ENCODE measurements around the gene CA10. TPM values are rescaled to one million over a fixed set of nuclear protein-coding genes. Genes with fewer than 3 reads are reported as not detected.
A peak's percentile ranks its signal among the peaks of the same experiment; 100 is the strongest.

CA10 gene
- total RNA-seq, 2 experiments from 2014 or later, result not detected

DNA sequence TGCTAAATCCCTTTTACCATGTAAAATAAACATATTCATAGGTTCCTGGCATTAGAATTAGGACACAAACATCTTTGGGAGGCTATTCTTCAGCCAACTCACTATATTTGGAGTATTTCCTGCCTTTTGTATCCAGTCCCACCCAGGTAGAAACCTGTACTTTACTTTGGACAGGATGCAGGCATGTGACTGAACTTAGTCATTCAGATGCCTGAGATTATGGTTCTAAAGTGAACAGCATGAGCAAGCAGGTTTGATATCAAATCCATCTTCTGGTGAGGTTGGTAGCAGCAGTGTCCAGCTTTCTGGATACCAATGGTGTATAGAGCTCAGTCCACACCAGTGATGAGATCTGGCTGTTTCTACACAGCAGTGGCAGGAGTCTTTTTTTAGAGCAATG, 20.2 kb downstream of the CA10 start:
- Mint-ChIP-seq H3K4me1 (ENCODE audit: low read depth) (no peaks in the 10 kb centered on the region), H3K27ac (no peak overlapping the region), H3K9me3 (no peaks in the 10 kb centered on the region), H3K36me3 (ENCODE audit: low read depth) (no peaks in the 10 kb centered on the region), H3K4me3 (no peak overlapping the region), H3K27me3 (ENCODE audit: low read depth) (peaks cover 15% of the 10 kb centered on the region)
- intact Hi-C loops (cut with micrococcal nuclease), result no loop called here
- DNase-seq, result no peak
- CTCF ChIA-PET, result no interaction called here

DNA sequence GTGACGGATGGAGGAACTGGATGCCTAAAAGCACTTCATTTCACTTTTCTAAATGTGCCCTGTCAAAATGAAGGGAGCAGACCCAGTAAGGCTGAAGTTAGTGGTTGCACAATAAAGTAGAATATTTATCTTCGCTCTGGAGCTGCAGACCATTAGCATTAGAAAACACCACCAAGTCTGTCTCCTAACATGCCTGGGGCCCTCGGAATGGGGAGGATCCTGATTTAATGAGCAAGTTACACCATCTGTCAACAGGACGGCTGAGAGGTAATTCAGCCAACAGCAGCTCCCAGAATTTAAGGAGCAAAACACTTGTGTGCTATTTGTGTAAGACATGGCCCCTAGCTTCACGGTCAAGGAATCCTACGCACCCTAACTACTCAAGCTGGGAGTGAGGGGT, 22.3 kb downstream of the CA10 start:
- H3K27ac Mint-ChIP-seq, result no peak overlapping the region

DNA sequence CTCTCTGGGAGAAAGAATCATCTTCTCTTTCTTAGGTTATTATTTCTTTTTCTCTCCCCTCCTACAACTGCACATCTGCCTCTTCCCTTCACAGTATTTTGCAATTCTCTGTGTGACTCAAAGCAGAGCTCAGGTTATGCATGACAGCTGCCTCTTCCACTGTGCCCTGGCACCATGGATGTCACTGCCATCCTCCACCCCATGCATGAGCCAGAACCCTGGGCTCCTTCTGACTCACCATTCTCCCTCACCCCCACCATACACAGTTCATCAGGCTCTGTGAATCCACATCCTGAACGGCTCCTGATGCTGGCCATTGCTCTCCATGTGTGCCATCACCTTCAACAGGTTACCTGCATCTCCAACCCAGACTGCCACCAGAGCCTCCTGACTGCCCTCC, 23.9 kb downstream of the CA10 start:
- CTCF ChIA-PET, result no interaction called here
- Mint-ChIP-seq H3K36me3 (ENCODE audit: low read depth) (no peaks in the 10 kb centered on the region), H3K9me3 (no peaks in the 10 kb centered on the region), H3K27me3 (ENCODE audit: low read depth) (peaks cover 14% of the 10 kb centered on the region), H3K27ac (no peak overlapping the region), H3K4me1 (ENCODE audit: low read depth) (no peaks in the 10 kb centered on the region), H3K4me3 (no peak overlapping the region)
- no peak for DNase-seq
- intact Hi-C loops (cut with micrococcal nuclease), result no loop called here

More for the DNA sequence above, 22.3 kb downstream of the CA10 start:
- CTCF ChIA-PET, result no interaction called here
- intact Hi-C loops (cut with micrococcal nuclease), result no loop called here
- H3K36me3 Mint-ChIP-seq (ENCODE audit: low read depth), result no peaks in the 10 kb centered on the region
- H3K4me3 Mint-ChIP-seq, result no peak overlapping the region
- H3K9me3 Mint-ChIP-seq, result no peaks in the 10 kb centered on the region
- no peaks in the 10 kb centered on the region for H3K4me1 Mint-ChIP-seq (ENCODE audit: low read depth)
- DNase-seq, result no peak
- peaks cover 11% of the 10 kb centered on the region for H3K27me3 Mint-ChIP-seq (ENCODE audit: low read depth)

DNA sequence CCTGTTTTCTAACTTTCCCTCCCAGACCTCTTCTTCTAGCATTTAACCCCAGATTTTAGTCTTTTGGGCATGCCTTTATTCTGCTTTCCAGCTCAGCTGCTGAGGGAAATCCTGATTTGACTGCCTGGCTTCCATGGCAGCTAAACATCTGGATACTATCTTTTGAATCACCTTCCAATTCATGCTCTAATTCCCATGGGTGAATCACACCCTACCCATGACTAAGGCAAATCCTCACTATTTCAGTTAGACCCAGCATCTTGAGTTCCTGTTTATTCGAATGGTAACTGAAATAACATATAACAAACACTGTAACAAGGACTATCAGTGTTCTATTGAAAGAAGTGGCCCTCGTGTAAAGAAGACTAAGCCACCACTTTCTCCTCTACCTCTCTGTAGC, 29.8 kb downstream of the CA10 start:
- DNase-seq, result no peak
- CTCF ChIA-PET, result no interaction called here
- no peak overlapping the region for H3K4me3 Mint-ChIP-seq
- no peaks in the 10 kb centered on the region for H3K4me1 Mint-ChIP-seq (ENCODE audit: low read depth)
- no peak overlapping the region for H3K27ac Mint-ChIP-seq
- no peaks in the 10 kb centered on the region for H3K36me3 Mint-ChIP-seq (ENCODE audit: low read depth)
- intact Hi-C loops (cut with micrococcal nuclease), result no loop called here
- H3K9me3 Mint-ChIP-seq, result no peaks in the 10 kb centered on the region
- H3K27me3 Mint-ChIP-seq (ENCODE audit: low read depth), result peaks cover 17% of the 10 kb centered on the region

DNA sequence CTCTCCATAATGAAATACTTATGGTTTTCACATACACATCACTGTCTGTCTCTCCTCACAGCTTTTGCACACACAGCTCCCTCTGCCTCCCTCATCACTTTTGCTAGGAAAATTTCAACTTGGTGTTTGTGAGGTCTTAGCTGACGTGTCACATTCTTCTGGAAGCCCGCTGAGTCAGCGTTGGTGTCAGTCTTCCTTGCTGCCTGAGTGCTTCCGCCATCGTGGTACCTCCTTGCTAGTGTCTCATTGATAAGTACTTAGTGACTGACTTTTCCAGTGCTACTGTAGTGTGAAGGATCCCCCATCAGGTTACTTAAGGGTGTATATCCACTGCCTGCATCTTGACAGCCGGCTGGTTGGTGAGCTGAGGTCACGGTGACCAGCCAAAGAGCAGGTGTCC, 33.5 kb downstream of the CA10 start:
- CTCF ChIA-PET, result no interaction called here
- Mint-ChIP-seq H3K4me1 (ENCODE audit: low read depth) (no peaks in the 10 kb centered on the region), H3K9me3 (no peaks in the 10 kb centered on the region), H3K27me3 (ENCODE audit: low read depth) (peaks cover 15% of the 10 kb centered on the region), H3K27ac (no peak overlapping the region), H3K36me3 (ENCODE audit: low read depth) (no peaks in the 10 kb centered on the region), H3K4me3 (no peak overlapping the region)
- DNase-seq, result no peak
- intact Hi-C loops (cut with micrococcal nuclease), result no loop called here

DNA sequence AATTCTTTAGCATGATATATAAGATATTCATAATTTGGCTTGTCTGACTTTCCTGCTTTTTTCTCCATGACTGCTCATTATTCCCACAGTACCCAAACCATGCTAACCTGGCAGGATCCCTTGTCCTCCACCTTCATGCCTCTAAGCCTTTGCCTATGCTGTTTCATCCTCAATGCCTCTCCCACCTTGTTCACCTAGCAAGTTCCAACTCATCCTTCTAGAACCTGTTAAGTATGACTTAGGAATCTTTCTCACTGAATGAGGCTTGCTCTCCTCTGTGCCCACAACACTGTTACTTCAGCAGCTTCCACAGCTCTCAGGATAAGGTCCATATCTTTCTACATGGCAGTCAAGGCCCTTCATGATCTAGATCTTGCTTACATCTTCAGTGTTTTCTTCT, 34.0 kb downstream of the CA10 start:
- DNase-seq, result no peak
- Mint-ChIP-seq H3K4me1 (ENCODE audit: low read depth) (no peaks in the 10 kb centered on the region), H3K27me3 (ENCODE audit: low read depth) (peaks cover 14% of the 10 kb centered on the region), H3K36me3 (ENCODE audit: low read depth) (no peaks in the 10 kb centered on the region), H3K27ac (no peak overlapping the region), H3K4me3 (no peak overlapping the region), H3K9me3 (no peaks in the 10 kb centered on the region)
- CTCF ChIA-PET, result no interaction called here
- intact Hi-C loops (cut with micrococcal nuclease), result no loop called here

DNA sequence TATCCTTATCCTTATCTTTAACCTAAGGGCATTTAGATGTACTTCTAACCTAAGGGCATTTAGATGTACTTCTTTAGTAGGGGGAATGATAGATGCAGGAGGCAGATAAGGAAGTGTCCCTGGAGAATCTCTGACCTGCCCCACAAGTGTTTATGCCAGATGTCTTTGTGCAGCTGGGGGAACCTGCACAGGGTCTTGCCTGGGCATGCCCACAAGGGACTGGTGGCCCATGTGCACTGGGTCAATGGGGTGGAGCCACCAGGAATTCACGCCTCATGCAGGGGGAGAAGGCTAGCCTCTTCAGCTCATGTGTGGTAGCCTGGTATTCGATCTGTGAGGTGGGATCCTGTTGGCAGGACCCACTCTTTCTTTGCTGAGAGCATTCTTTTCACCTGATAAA, 38.0 kb downstream of the CA10 start:
- Mint-ChIP-seq H3K27me3 (ENCODE audit: low read depth) (peaks cover 4% of the 10 kb centered on the region), H3K27ac (no peak overlapping the region), H3K4me3 (no peak overlapping the region), H3K36me3 (ENCODE audit: low read depth) (no peaks in the 10 kb centered on the region), H3K9me3 (no peaks in the 10 kb centered on the region), H3K4me1 (ENCODE audit: low read depth) (no peaks in the 10 kb centered on the region)
- no peak for DNase-seq
- CTCF ChIA-PET, result interaction anchor here (0.6 kb wide), 1 partner anchor 749 kb away, joined by 3 read pairs; no protein-coding TSS in a partner anchor
- intact Hi-C loops (cut with micrococcal nuclease), result no loop called here

DNA sequence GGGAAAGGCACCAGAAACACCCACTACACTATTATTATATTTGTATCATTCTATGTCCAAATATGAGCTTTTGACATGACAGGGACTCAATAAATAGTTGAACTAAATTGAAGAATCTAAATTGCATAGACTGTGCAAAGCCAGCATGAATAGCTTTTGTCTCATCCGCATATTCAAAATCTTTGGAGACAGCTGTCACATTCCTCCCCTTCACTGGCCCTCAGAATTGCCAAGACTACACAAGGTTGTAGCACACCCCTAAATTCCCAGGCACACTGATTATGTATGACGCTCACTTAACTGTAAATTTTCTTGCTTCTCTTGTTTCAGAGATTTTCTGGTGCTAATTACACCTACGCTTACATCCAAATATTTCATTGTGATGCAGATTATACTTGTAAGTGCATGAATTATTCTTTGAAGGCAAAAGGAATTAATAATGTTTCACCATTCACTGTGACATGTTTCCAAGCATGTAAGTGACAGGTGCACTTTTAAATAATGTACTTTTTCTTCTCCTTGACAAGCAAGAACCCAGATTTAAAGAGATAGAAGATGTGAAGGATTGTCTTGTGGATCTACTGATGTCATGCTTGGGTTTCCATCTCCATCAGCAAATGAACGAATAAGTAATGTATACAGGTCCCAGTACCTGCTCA, 47.5 kb downstream of the CA10 start:
- CTCF ChIA-PET, result no interaction called here
- Mint-ChIP-seq H3K4me1 (ENCODE audit: low read depth) (no peaks in the 10 kb centered on the region), H3K27ac (no peak overlapping the region)

DNA sequence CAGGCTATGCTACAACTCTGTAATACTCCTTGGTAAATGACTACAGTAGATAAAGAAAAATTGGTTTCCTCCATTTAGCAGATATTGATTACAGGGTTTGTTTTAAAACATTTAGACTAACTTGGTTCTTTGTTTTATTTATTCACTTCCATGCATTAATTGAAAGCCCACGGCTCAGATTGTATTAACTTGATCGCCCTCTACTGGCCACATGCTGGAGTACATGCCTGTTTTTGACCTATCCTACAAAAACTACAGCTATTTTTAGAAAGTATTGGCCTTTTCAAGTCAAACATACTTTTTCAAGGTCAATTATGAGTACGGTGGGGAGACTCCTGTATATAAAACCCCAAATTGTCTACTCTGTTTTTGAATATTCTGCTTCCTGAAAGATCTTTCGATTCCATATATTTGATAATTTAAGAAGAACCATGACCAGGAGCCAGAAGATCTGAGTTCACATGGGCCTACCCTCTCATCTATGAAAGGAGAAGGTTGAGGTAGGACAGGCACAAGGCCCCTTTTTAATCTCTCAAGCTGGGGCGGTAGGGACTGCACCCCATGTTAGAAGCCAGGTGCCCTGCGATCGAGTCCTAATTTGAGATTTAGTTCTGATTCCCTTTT, 51.8 kb downstream of the CA10 start:
- H3K4me1 Mint-ChIP-seq (ENCODE audit: low read depth), result no peaks in the 10 kb centered on the region
- H3K27me3 Mint-ChIP-seq (ENCODE audit: low read depth), result peaks cover 17% of the 10 kb centered on the region
- no peaks in the 10 kb centered on the region for H3K9me3 Mint-ChIP-seq
- DNase-seq, result peak; percentile 66
- H3K27ac Mint-ChIP-seq, result no peak overlapping the region
- no peak overlapping the region for H3K4me3 Mint-ChIP-seq
- H3K36me3 Mint-ChIP-seq (ENCODE audit: low read depth), result no peaks in the 10 kb centered on the region
- intact Hi-C loops (cut with micrococcal nuclease), result loop anchor here (1.0 to 2.0 kb wide), 3 partner anchors 246 to 736 kb away; no protein-coding TSS in a partner anchor
- CTCF ChIA-PET, result interaction anchor here (0.6 to 5.1 kb wide), 12 partner anchors 8 to 733 kb away, joined by 3 to 43 read pairs (median 3); no protein-coding TSS in a partner anchor

More for the DNA sequence above, 47.5 kb downstream of the CA10 start:
- intact Hi-C loops (cut with micrococcal nuclease), result no loop called here
- Mint-ChIP-seq H3K4me3 (no peak overlapping the region), H3K36me3 (ENCODE audit: low read depth) (no peaks in the 10 kb centered on the region), H3K9me3 (no peaks in the 10 kb centered on the region), H3K27me3 (ENCODE audit: low read depth) (peaks cover 15% of the 10 kb centered on the region)
- no peak for DNase-seq

DNA sequence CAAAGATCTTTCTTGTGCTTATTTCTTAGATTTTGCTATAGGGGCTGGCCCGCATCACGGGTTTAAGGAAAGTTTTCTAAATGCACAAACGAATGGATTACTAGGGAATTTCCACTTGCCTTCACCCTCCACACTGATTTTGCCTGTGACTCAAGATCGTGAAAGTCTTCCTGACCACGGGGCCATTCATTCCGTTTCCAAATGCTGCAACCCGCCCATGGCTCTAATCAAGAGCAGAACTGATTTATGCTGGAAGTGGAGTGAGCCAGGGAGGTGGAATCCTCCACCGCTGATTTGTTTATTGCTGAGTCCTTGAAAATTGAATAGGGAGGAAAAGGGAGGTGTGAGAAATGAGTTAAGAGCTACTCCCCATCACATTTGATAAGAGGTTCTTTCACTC, 52.4 kb downstream of the CA10 start:
- DNase-seq, result no peak
- Mint-ChIP-seq H3K36me3 (ENCODE audit: low read depth) (no peaks in the 10 kb centered on the region), H3K27ac (no peak overlapping the region)

DNA sequence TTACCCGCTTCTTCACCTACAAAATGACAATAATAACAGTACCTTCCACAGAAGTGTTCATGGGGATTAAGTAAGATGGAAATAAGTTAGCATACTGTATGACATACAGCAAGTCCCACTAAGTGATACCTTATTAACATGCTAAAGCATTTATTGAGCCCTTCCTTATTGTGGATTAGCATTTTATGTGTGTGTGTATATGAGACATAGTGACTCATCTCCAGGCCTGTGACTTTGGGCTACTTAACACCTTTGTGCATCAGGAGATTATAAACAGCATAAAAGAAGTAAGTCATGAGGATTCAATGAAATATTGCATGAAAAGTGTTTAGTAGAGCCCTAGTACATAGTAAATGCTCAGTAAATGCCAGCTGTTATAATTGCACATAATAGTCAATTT, 52.9 kb downstream of the CA10 start:
- intact Hi-C loops (cut with micrococcal nuclease), result no loop called here
- Mint-ChIP-seq H3K9me3 (no peaks in the 10 kb centered on the region), H3K4me3 (no peak overlapping the region)

More for the DNA sequence above, 52.4 kb downstream of the CA10 start:
- intact Hi-C loops (cut with micrococcal nuclease), result loop anchor here (1.0 to 2.0 kb wide), 3 partner anchors 245 to 735 kb away; no protein-coding TSS in a partner anchor
- peaks cover 17% of the 10 kb centered on the region for H3K27me3 Mint-ChIP-seq (ENCODE audit: low read depth)
- H3K9me3 Mint-ChIP-seq, result no peaks in the 10 kb centered on the region
- H3K4me3 Mint-ChIP-seq, result no peak overlapping the region
- CTCF ChIA-PET, result interaction anchor here (0.6 to 5.1 kb wide), 8 partner anchors 10 to 851 kb away, joined by 3 to 43 read pairs (median 4); no protein-coding TSS in a partner anchor
- no peaks in the 10 kb centered on the region for H3K4me1 Mint-ChIP-seq (ENCODE audit: low read depth)

DNA sequence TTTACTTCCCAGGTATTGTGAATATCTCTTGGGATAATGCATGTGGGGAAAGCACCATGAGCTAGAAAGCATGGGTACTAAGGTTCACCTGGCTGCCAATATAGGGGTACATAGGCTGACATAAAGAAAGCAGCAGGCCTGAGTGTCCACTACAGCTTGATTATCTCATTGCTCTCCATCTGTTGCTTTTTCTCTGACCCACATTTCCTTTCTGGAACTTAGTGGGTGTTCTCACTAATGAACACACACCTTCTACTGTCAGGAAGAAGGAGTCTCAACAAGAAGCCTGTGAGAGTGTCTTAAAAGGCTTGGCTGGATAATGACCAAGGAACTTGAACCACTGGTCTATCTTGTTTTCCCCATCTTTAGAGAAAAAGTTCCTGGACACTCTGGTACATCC, 62.5 kb downstream of the CA10 start:
- H3K27me3 Mint-ChIP-seq (ENCODE audit: low read depth), result peaks cover 2% of the 10 kb centered on the region
- intact Hi-C loops (cut with micrococcal nuclease), result no loop called here
- DNase-seq, result no peak
- H3K4me3 Mint-ChIP-seq, result no peak overlapping the region
- no peaks in the 10 kb centered on the region for H3K9me3 Mint-ChIP-seq
- CTCF ChIA-PET, result interaction anchor here (1.1 kb wide), 1 partner anchor 11 kb away, joined by 4 read pairs; no protein-coding TSS in a partner anchor
- no peaks in the 10 kb centered on the region for H3K4me1 Mint-ChIP-seq (ENCODE audit: low read depth)
- H3K36me3 Mint-ChIP-seq (ENCODE audit: low read depth), result no peaks in the 10 kb centered on the region
- no peak overlapping the region for H3K27ac Mint-ChIP-seq

More for the DNA sequence above, 52.9 kb downstream of the CA10 start:
- Mint-ChIP-seq H3K27ac (no peak overlapping the region), H3K4me1 (ENCODE audit: low read depth) (no peaks in the 10 kb centered on the region), H3K27me3 (ENCODE audit: low read depth) (peaks cover 14% of the 10 kb centered on the region), H3K36me3 (ENCODE audit: low read depth) (no peaks in the 10 kb centered on the region)
- no peak for DNase-seq
- CTCF ChIA-PET, result interaction anchor here (0.6 to 5.1 kb wide), 5 partner anchors 10 to 850 kb away, joined by 3 to 43 read pairs (median 4); no protein-coding TSS in a partner anchor

DNA sequence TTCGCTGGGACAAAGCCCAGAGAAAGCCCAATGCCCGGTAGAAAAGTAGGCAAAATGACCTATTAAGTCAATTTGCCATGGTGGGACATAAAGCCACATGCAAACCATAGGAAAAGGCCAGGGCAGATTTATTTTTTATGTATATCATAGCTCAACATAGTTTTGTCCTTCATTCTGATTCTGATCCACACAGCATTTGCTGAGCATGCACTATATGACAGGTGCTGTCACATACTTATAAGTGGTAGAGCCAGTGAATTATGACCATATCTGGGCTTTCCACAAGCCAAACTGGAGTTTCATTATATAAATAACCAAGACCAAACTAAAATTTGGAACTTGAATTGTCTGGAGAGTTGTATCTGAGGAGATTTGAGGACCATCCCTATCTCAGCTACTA, 74.3 kb downstream of the CA10 start:
- Mint-ChIP-seq H3K4me3 (no peak overlapping the region), H3K27me3 (ENCODE audit: low read depth) (peaks cover 7% of the 10 kb centered on the region), H3K4me1 (ENCODE audit: low read depth) (no peaks in the 10 kb centered on the region), H3K36me3 (ENCODE audit: low read depth) (no peaks in the 10 kb centered on the region), H3K9me3 (no peaks in the 10 kb centered on the region), H3K27ac (no peak overlapping the region)
- CTCF ChIA-PET, result no interaction called here
- no peak for DNase-seq
- intact Hi-C loops (cut with micrococcal nuclease), result no loop called here

Measured in activated naive CD4-positive, alpha-beta T cell treated with anti-CD3 and anti-CD28 coated beads for 36 hours (primary cell).